Esophagus muscularis mucosa (tissue), 2 donors: ENCODE results near the gene SORBS1.

Source experiments
- POLR2A ChIP-seq: fragments of 450-650 bp; IDR thresholded peaks from one replicate; pipeline ENCODE4 v1.6.1; 2017; ENCODE audit warnings: antibody characterized with exemption, moderate library complexity, mild to moderate bottlenecking, low read depth
- POLR2AphosphoS5 ChIP-seq, 2 donors: sonication (generic); formaldehyde crosslinking; IDR thresholded peaks; one replicate each; pipeline ENCODE4 v1.6.1; 2017; ENCODE audit warnings: antibody characterized with exemption in 2 of 2

- TF ChIP-seq POLR2A, result no peak
- peak; percentile 55 to 70 for TF ChIP-seq POLR2AphosphoS5 (IDR thresholded peaks at IDR 0.05)
These were observed 166.8 kb downstream of the SORBS1 start for GRCh38 chr10:95394161-95394880.
